Activated T-cell treated with anti-CD3 and anti-CD28 coated beads, Interleukin-2, amount 50 U/mL, for 24 hours (primary cell): ENCODE measurements around the gene EXT2.

Source experiments
- DNase-seq: peaks from one replicate; pipeline ENCODE4 v3.0.0-alpha.2; 2020
- H3K27ac Mint-ChIP-seq: 2 replicates; pipeline ENCODE4 v1.8.0; 2020; ENCODE audit warnings: mild to moderate bottlenecking, mixed read lengths
- H3K27me3 Mint-ChIP-seq: 2 replicates; pipeline ENCODE4 v1.8.0; 2020; ENCODE audit warnings: mixed read lengths
- H3K36me3 Mint-ChIP-seq: 2 replicates; pipeline ENCODE4 v1.8.0; 2020; ENCODE audit warnings: low read depth, mixed read lengths
- H3K4me1 Mint-ChIP-seq: 2 replicates; pipeline ENCODE4 v1.8.0; 2020; ENCODE audit warnings: low read depth, mixed read lengths
- H3K4me3 Mint-ChIP-seq: 2 replicates; pipeline ENCODE4 v1.8.0; 2020; ENCODE audit warnings: mild to moderate bottlenecking, moderate library complexity, mixed read lengths
- H3K9me3 Mint-ChIP-seq: 2 replicates; pipeline ENCODE4 v1.8.0; 2020; ENCODE audit warnings: mixed read lengths

Gene EXT2

DNA sequence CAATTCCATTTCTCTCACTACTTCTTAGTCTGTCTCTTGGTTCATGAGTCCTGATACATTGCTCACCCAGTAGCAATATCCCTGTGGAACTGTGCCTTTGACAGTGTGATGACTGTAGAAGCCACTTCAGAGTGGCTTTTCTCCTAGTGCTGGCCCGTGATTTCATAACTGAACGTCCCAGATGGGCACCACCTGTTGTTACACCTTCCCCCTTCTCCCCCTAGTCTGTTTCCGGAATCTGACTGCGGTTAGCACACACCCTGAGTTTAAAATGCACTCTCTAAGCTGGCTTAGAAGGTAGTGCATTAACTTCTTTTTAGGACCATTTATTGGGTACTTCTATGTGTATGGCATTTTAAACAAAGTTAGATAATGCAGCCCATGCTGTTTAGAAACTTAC, 131.5 kb downstream of the EXT2 start:
- Mint-ChIP-seq H3K27ac (no peak overlapping the region), H3K4me1 (peaks cover 19% of the 10 kb centered on the region), H3K36me3 (peaks cover 7% of the 10 kb centered on the region), H3K27me3 (no peaks in the 10 kb centered on the region), H3K9me3 (no peaks in the 10 kb centered on the region), H3K4me3 (no peak overlapping the region)
- no peak for DNase-seq

DNA sequence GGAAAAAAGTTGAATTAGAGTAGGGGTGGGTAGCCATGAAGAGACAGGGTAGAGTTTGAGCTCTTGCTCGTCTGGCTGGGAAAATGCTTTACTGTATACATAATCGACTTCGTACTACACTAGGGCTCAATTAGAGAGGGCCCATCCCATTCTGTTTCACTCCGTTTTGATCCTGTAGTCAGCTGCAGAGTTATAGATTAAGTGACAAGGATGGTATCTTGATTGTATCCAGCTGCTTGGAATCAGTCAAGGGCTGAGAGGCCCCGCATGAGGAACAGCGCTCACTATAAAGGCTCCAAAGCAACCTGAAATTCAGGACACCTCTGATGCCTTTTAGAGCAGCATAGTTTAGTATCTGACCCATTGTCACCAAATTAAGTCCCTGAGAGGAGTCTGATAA, 132.9 kb downstream of the EXT2 start:
- Mint-ChIP-seq H3K36me3 (peaks cover 9% of the 10 kb centered on the region), H3K27me3 (no peaks in the 10 kb centered on the region), H3K9me3 (no peaks in the 10 kb centered on the region), H3K4me1 (peaks cover 19% of the 10 kb centered on the region), H3K27ac (no peak overlapping the region), H3K4me3 (no peak overlapping the region)
- DNase-seq: no peak

DNA sequence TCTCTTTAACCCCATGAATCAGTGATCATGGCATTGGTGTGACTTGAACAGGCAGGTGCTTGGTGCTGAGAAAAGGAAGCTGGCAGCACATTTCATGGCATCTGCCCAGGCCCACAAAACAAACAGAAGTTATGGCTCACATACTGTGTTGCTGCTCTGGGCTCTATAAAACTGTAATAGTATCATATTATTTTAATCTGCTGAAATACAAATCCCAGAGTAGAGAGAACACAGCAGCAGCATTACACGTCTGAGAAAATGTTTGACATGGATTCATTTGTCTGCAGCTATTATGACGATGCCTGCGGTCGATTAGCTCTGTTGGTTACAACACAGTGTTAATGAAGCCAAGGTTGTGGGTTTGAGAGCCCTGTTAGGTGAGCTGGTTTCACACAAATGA, 133.6 kb downstream of the EXT2 start:
- Mint-ChIP-seq H3K27ac (no peak overlapping the region), H3K4me3 (no peak overlapping the region)
- no peak for DNase-seq

DNA sequence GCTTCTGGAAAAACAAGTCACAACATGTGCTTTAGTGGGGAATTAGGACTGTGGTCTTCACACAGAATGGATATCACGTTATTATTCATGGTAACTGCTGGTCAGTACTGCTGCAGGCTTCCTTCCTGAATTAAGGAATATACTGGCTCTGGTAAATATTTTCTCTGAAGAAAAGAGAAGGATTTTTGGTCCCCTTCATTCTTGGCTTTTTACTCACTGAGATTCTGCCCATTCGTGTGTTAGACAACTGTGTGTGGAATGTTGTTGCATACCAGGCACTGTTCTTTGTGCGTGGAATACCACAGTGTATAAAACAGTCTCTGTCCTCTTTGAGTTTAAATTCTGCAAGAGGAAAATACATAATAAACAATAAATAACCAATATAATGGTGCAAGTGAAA, 134.1 kb downstream of the EXT2 start:
- Mint-ChIP-seq H3K9me3 (no peaks in the 10 kb centered on the region), H3K4me1 (peaks cover 19% of the 10 kb centered on the region), H3K36me3 (peaks cover 17% of the 10 kb centered on the region), H3K27me3 (no peaks in the 10 kb centered on the region), H3K27ac (no peak overlapping the region), H3K4me3 (no peak overlapping the region)
- DNase-seq: no peak

More for the DNA sequence above, 133.6 kb downstream of the EXT2 start:
- peaks cover 19% of the 10 kb centered on the region for H3K4me1 Mint-ChIP-seq
- peaks cover 13% of the 10 kb centered on the region for H3K36me3 Mint-ChIP-seq
- no peaks in the 10 kb centered on the region for H3K9me3 Mint-ChIP-seq
- H3K27me3 Mint-ChIP-seq: no peaks in the 10 kb centered on the region

DNA sequence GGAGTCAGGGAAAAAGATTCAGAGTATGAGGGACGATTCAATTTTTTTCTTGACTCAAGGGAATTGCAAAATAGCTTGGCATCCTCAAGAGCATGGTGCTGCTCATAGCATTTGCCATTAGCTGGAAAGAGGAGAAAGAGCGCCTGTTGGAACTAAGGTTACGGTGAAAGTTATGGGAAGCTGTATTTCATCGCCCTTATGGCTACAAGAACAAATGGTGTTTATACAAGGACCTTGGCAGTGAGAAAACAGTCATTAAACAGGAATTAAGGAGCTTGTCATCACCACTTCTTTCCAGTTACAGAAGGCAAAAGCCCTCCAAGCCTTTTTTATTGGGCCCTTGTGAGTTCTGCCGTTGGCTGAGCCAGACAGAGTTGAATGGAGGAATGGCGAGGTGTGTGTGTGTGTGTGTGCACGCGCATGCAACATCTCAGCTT, 140.3 kb downstream of the EXT2 start:
- Mint-ChIP-seq H3K36me3 (peaks cover 62% of the 10 kb centered on the region), H3K27ac (no peak overlapping the region)
- DNase-seq: no peak

DNA sequence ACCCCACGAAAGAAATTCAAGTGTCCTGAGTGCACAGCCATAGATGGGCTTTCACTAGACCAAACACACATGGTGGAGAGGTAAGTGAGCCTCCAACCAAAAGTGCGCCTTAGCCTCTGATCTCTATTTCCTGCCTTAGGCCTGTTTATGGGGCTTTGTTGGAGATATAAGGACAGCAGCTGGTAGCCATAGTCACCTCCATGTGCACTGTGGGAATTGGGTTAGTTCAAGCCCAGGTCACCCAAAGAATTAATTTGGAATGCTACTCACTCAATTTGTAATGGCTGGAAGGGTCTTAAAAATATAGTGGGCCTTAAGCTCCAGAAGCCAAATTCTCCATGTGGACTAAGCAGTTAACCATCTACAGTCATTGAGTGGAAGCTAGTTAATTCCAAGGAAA, 140.8 kb downstream of the EXT2 start:
- H3K27me3 Mint-ChIP-seq: no peaks in the 10 kb centered on the region
- H3K9me3 Mint-ChIP-seq: no peaks in the 10 kb centered on the region
- no peak overlapping the region for H3K27ac Mint-ChIP-seq
- H3K36me3 Mint-ChIP-seq: peaks cover 62% of the 10 kb centered on the region
- H3K4me3 Mint-ChIP-seq: no peak overlapping the region
- DNase-seq: no peak
- H3K4me1 Mint-ChIP-seq: no peaks in the 10 kb centered on the region

More for the DNA sequence above, 140.3 kb downstream of the EXT2 start:
- no peaks in the 10 kb centered on the region for H3K4me1 Mint-ChIP-seq
- no peaks in the 10 kb centered on the region for H3K9me3 Mint-ChIP-seq
- no peaks in the 10 kb centered on the region for H3K27me3 Mint-ChIP-seq
- no peak overlapping the region for H3K4me3 Mint-ChIP-seq

DNA sequence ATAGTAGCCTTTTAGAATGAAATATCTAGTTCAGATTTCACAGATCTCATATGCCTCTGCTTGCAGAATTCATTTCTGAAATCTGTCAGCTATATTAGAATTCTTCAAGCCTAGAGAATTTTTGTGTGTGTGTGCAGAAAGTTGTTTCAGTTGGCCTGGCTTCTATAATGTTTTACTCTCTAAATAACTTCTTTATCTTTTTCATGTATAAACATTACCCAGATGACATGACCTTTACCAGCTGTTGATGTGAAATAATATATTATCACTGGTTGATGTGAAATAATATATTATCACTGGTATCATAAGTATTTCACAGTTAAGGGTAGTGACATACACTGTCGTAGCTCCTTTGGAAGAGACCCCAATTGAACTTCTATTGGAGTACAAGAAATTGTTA, 141.7 kb downstream of the EXT2 start:
- no peak overlapping the region for H3K4me3 Mint-ChIP-seq
- H3K4me1 Mint-ChIP-seq: no peaks in the 10 kb centered on the region
- H3K36me3 Mint-ChIP-seq: peaks cover 68% of the 10 kb centered on the region
- no peak overlapping the region for H3K27ac Mint-ChIP-seq
- DNase-seq: no peak
- H3K27me3 Mint-ChIP-seq: no peaks in the 10 kb centered on the region
- H3K9me3 Mint-ChIP-seq: no peaks in the 10 kb centered on the region

DNA sequence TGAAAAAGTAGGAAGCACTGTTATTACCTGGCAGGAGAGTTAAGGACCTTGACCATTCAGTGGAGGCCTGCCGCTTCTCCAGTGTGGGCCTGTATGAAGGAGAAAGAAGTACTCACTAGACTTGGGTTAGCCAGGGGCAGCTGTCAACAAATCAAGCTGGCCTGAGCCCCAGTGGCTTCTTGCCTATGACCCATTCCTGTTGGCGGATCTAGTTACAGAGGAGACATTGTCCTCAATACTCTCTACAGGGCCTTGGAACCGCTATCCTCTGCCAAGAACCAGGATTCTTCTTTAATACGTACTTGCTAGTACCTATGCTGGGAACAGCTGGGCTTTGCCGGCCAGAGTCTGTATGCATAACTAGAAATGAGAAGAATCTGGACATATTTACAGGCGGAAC, 146.4 kb downstream of the EXT2 start:
- Mint-ChIP-seq H3K9me3 (no peaks in the 10 kb centered on the region), H3K36me3 (peaks cover 75% of the 10 kb centered on the region), H3K4me1 (no peaks in the 10 kb centered on the region), H3K4me3 (no peak overlapping the region), H3K27ac (no peak overlapping the region), H3K27me3 (no peaks in the 10 kb centered on the region)
- no peak for DNase-seq

DNA sequence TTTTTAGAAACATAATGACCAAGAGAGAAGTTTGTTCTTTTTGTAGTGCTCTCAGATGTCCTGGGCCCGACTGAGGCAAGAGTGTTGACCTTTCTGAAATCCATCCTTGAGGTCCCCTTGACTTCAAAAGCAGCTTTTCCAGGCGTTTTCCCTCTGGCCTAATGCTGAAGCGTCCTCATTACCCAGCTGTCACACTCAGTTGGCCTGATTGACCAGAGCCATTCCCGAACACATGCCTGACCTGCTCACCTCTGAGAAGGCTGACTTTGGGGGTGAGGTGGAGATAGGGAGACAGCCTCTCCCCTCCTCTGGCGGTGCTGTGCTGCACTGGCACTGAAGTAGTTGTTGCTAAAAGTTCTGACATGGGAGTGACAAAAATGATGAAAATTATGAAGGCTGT, 147.6 kb downstream of the EXT2 start:
- Mint-ChIP-seq H3K36me3 (peaks cover 73% of the 10 kb centered on the region), H3K27me3 (no peaks in the 10 kb centered on the region), H3K9me3 (no peaks in the 10 kb centered on the region), H3K27ac (no peak overlapping the region), H3K4me1 (no peaks in the 10 kb centered on the region), H3K4me3 (no peak overlapping the region)
- DNase-seq: no peak

DNA sequence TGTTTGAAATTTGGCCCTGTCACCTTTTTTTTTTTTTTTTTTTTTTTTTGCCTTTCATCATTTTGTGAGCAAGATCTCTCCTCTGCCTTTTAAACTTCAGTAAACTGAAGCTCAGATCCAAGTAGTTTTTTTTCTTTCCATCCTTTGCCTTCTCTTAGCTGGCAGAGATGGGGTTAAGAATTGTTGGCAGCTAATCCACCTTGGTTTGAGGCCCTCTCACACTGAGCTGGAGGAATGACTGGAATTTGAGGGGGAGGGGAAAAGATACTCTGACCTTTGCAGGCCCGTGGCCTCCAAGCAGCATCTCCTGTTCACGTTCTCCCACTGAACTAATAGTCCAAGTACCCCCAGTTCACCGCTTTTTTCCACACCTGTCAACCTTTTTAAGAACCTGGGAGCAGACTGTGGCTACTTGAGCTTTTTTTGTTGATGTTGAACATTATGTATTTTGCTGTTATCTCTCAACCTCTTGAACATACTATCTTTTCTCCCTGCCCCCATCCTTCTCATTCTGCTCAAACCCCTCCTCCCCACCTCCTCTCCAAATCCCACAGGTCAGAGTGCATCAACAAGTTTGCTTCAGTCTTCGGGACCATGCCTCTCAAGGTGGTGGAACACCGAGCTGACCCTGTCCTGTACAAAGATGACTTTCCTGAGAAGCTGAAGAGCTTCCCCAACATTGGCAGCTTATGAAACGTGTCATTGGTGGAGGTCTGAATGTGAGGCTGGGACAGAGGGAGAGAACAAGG, 148.3 kb downstream of the EXT2 start:
- no peaks in the 10 kb centered on the region for H3K4me1 Mint-ChIP-seq
- no peak overlapping the region for H3K27ac Mint-ChIP-seq
- no peaks in the 10 kb centered on the region for H3K27me3 Mint-ChIP-seq
- DNase-seq: no peak
- no peaks in the 10 kb centered on the region for H3K9me3 Mint-ChIP-seq
- H3K36me3 Mint-ChIP-seq: peaks cover 75% of the 10 kb centered on the region
- H3K4me3 Mint-ChIP-seq: no peak overlapping the region

DNA sequence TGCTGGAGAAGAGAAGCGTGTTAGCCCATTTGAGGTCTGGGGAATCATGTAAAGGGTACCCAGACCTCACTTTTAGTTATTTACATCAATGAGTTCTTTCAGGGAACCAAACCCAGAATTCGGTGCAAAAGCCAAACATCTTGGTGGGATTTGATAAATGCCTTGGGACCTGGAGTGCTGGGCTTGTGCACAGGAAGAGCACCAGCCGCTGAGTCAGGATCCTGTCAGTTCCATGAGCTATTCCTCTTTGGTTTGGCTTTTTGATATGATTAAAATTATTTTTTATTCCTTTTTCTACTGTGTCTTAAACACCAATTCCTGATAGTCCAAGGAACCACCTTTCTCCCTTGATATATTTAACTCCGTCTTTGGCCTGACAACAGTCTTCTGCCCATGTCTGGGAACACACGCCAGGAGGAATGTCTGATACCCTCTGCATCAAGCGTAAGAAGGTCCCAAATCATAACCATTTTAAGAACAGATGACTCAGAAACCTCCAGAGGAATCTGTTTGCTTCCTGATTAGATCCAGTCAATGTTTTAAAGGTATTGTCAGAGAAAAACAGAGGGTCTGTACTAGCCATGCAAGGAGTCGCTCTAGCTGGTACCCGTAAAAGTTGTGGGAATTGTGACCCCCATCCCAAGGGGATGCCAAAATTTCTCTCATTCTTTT, 149.3 kb downstream of the EXT2 start:
- no peak for DNase-seq
- H3K27me3 Mint-ChIP-seq: no peaks in the 10 kb centered on the region
- H3K36me3 Mint-ChIP-seq: peaks cover 78% of the 10 kb centered on the region
- H3K9me3 Mint-ChIP-seq: no peaks in the 10 kb centered on the region
- no peak overlapping the region for H3K27ac Mint-ChIP-seq
- no peaks in the 10 kb centered on the region for H3K4me1 Mint-ChIP-seq
- H3K4me3 Mint-ChIP-seq: no peak overlapping the region

DNA sequence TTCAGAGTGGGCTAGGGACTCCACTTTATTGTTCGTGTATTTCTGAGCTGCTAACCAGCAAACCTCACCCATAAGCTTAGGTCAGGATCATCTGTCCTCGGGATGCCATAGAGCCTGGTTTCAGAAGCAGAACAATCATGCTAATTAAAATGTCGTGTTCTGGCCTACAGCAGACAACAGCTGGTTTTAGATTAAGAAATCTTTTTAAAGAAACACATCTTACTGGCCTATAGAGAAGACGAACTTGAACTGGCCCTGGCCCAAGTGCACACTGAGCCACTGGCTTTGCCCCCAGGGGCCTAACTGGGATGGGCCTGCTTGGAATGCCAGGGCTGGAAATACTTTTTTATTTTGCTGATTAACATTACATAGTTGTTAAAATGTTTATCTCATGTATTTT, 151.2 kb downstream of the EXT2 start:
- no peaks in the 10 kb centered on the region for H3K27me3 Mint-ChIP-seq
- H3K27ac Mint-ChIP-seq: no peak overlapping the region
- no peak overlapping the region for H3K4me3 Mint-ChIP-seq
- H3K36me3 Mint-ChIP-seq: peaks cover 82% of the 10 kb centered on the region
- H3K9me3 Mint-ChIP-seq: peaks cover 15% of the 10 kb centered on the region
- DNase-seq: no peak
- H3K4me1 Mint-ChIP-seq: no peaks in the 10 kb centered on the region

DNA sequence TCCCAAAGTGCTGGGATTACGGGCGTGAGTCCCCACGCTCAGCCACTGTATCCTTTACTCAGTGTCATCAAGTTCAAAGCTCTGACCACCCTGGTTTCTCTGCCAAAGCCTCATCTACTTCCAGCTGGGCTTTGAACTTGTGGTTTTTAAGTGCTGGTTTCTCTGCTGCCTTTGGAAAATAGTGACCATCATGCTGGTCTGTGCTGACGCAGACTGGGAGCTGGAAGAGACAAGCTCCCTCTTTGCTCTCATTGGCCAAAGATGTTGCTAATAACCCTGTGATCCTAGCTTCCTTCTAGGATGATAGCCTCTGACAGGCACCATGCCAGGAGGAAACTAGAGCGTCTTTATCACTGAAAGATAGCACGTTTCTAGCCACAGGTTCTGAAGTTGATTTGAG, 152.0 kb downstream of the EXT2 start:
- no peak for DNase-seq
- no peaks in the 10 kb centered on the region for H3K27me3 Mint-ChIP-seq
- H3K4me1 Mint-ChIP-seq: no peaks in the 10 kb centered on the region
- H3K27ac Mint-ChIP-seq: no peak overlapping the region
- H3K9me3 Mint-ChIP-seq: peaks cover 23% of the 10 kb centered on the region
- H3K4me3 Mint-ChIP-seq: no peak overlapping the region
- peaks cover 82% of the 10 kb centered on the region for H3K36me3 Mint-ChIP-seq

DNA sequence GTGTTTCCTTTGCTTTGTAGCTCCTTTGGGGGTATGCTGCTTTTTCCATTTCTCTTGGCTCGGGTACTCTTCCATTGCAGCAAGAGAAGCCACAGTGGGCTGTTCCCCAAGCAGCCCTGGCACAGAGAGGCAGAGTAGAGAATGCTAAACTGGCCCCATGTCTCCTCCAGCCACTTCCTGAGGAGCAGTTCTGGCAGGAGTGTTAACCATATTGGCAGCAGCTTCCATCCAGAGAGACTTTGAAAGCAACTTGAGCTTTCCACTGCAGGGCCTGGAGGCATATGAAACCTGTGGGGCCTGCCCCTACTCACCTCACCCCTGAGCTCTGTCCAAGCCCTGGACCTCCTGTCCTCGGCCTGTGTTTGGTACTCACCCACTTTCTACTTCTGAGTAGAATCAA, 152.6 kb downstream of the EXT2 start:
- no peak overlapping the region for H3K4me3 Mint-ChIP-seq
- H3K36me3 Mint-ChIP-seq: peaks cover 76% of the 10 kb centered on the region
- H3K27me3 Mint-ChIP-seq: no peaks in the 10 kb centered on the region
- H3K27ac Mint-ChIP-seq: no peak overlapping the region
- peaks cover 29% of the 10 kb centered on the region for H3K9me3 Mint-ChIP-seq
- DNase-seq: no peak
- no peaks in the 10 kb centered on the region for H3K4me1 Mint-ChIP-seq

DNA sequence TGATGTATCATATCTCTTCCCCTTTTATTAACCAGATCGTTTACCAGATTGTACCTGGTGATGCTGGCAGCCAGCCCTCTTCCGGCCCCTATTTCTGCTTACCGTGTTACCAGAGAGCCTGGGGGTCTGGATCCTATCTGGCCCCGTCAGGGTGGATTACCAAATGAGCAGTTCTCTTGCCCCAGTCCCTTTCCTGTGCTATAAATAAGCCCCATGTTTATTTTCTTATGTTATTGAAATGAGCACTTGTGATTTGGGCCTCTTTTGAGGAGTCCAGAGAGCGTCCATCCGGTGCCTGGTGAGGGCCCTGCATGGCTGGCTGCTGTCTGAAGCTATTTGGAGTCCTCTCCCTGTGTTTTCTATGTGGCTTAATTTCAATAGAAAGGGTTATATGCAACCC, 154.9 kb downstream of the EXT2 start:
- Mint-ChIP-seq H3K9me3 (peaks cover 33% of the 10 kb centered on the region), H3K27me3 (no peaks in the 10 kb centered on the region), H3K36me3 (peaks cover 55% of the 10 kb centered on the region), H3K27ac (no peak overlapping the region), H3K4me1 (no peaks in the 10 kb centered on the region), H3K4me3 (no peak overlapping the region)
- no peak for DNase-seq
